Neural crest cell (in vitro differentiated cells): ENCODE results near the gene AEBP1. TPM values are rescaled to one million over a fixed set of nuclear protein-coding genes. Genes with fewer than 3 reads are reported as not detected.

Experiments used
- DNase-seq: peaks from one replicate; pipeline ENCODE4 v3.0.0; 2021; ENCODE audit warnings: low read depth, mixed read lengths, low spot score
- H3K27ac Mint-ChIP-seq: one replicate; pipeline ENCODE4 v1.8.0; 2021; ENCODE audit warnings: mild to moderate bottlenecking, mixed read lengths; ENCODE audit not compliant: unreplicated experiment
- H3K27me3 Mint-ChIP-seq: 2 replicates; pipeline ENCODE4 v1.8.0; 2021; ENCODE audit warnings: low read depth, mild to moderate bottlenecking, mixed read lengths
- H3K36me3 Mint-ChIP-seq: 2 replicates; pipeline ENCODE4 v1.8.0; 2021; ENCODE audit warnings: low read depth, mild to moderate bottlenecking, mixed read lengths
- H3K4me1 Mint-ChIP-seq: 2 replicates; pipeline ENCODE4 v1.8.0; 2021; ENCODE audit warnings: mixed read lengths
- H3K4me3 Mint-ChIP-seq: one replicate; pipeline ENCODE4 v1.8.0; 2021; ENCODE audit warnings: mild to moderate bottlenecking, mixed read lengths
- H3K9me3 Mint-ChIP-seq: 2 replicates; pipeline ENCODE4 v1.8.0; 2021; ENCODE audit warnings: mixed read lengths
- microRNA-seq: library from miRNA; unstranded; fragments of <30 nt; microRNA quantifications from one replicate; pipeline ENCODE4, GENCODE V29; 2020
- total RNA-seq: library from RNA; stranded (reverse); gene quantifications from 2 replicates; pipeline ENCODE4 v1.2.1, GENCODE V29; 2021
- TF ChIP-seq, protein P1 (sequence below): fragments of 200-600 bp; sonication (generic); conservative IDR thresholded peaks from 2 replicates; pipeline ENCODE4 v1.5.0; 2021; ENCODE audit warnings: antibody characterized with exemption, mild to moderate bottlenecking

Gene AEBP1
- total RNA-seq, 1 donor from 2014 or later, result 72.6 TPM

DNA sequence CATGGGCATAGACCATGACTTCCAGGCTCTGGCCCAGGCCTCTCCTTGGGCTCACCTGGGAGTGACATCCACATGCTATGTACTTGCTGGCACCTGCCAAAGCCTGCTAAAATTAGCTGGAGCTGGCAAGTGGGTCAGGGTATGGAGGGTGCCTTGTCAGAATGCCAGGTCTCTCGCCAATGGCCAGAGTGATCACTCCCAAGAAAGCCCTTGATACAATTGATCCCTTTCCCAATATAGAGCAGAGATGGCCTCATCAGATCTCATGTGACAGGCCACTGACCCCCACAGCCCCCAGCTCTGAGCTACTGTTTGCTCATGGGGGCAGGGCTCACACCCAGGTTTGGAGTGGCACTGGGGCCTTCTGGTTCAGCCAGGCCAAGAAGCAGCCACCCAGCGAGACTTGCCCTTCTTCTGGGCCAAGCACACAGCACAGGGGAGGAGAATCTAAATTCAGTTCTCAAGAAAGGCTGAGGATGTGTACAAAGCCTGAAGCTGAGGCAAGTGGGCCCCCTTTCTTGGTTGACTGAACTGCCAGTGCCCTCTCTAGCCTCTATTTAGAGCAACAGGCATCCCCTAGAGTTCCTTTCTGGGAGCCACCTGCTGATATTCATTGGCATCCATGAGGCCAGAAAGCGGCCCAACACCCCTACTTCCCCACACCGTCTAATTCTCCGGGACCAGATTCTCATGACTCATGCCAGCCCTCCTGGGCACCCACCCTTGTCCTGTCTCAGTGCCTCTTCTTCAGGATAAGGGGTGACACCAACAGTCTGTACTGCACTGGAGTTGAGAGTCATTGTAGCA lies 55.9 kb downstream of the AEBP1 start:
- Mint-ChIP-seq H3K27ac (no peak overlapping the region), H3K36me3 (no peaks in the 10 kb centered on the region), H3K4me1 (no peaks in the 10 kb centered on the region), H3K27me3 (peaks cover 4% of the 10 kb centered on the region), H3K4me3 (no peak overlapping the region), H3K9me3 (peaks cover 3% of the 10 kb centered on the region)
- no peak for DNase-seq
- TF ChIP-seq, protein P1, sequence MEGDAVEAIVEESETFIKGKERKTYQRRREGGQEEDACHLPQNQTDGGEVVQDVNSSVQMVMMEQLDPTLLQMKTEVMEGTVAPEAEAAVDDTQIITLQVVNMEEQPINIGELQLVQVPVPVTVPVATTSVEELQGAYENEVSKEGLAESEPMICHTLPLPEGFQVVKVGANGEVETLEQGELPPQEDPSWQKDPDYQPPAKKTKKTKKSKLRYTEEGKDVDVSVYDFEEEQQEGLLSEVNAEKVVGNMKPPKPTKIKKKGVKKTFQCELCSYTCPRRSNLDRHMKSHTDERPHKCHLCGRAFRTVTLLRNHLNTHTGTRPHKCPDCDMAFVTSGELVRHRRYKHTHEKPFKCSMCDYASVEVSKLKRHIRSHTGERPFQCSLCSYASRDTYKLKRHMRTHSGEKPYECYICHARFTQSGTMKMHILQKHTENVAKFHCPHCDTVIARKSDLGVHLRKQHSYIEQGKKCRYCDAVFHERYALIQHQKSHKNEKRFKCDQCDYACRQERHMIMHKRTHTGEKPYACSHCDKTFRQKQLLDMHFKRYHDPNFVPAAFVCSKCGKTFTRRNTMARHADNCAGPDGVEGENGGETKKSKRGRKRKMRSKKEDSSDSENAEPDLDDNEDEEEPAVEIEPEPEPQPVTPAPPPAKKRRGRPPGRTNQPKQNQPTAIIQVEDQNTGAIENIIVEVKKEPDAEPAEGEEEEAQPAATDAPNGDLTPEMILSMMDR, result no peak

DNA sequence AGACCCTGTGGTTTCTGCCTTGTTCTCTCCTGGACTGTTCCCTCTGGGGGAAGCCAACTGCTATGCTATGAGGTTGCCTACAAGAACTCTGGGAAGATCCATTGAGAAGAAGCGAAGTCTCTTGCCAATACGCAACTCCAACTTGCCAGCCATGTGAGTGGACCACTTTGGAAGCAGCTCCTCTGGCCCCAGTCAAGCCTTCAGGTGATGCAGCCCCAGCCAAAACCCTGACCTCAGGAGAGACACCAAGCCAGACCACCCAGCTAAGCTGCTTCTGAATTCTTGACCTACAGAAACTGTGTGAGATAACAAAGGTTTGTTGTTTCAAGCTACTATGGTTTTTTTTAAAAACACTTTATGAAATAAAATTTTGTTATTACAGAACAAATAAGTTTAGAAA lies 57.2 kb downstream of the AEBP1 start:
- peaks cover 3% of the 10 kb centered on the region for H3K9me3 Mint-ChIP-seq
- H3K27ac Mint-ChIP-seq, result no peak overlapping the region
- no peak for DNase-seq
- TF ChIP-seq, protein P1, result no peak
- no peaks in the 10 kb centered on the region for H3K36me3 Mint-ChIP-seq
- no peak overlapping the region for H3K4me3 Mint-ChIP-seq
- H3K4me1 Mint-ChIP-seq, result no peaks in the 10 kb centered on the region
- peaks cover 6% of the 10 kb centered on the region for H3K27me3 Mint-ChIP-seq

DNA sequence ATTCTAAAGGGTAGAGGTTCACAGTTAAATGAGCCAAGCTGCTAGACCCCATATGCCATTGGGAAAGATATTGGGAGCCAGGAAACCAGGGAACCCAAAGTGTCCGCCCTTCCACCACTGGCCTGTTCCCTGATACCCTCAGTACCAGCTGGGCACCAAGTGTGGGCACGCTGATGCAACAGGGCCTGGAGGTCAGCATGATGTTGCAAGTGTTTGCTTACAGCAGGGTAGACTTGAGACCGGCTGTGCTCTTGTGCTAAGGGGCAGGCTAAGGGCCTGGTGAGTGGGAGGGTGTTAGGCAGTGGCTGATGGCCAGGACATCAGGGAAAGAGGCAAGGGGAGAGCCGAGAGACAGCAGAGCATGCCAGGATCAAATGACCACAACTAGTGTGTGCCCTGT lies 58.0 kb downstream of the AEBP1 start:
- Mint-ChIP-seq H3K9me3 (peaks cover 3% of the 10 kb centered on the region), H3K4me3 (no peak overlapping the region), H3K4me1 (no peaks in the 10 kb centered on the region), H3K36me3 (no peaks in the 10 kb centered on the region), H3K27ac (no peak overlapping the region), H3K27me3 (peaks cover 9% of the 10 kb centered on the region)
- no peak for DNase-seq
- TF ChIP-seq, protein P1, result no peak

DNA sequence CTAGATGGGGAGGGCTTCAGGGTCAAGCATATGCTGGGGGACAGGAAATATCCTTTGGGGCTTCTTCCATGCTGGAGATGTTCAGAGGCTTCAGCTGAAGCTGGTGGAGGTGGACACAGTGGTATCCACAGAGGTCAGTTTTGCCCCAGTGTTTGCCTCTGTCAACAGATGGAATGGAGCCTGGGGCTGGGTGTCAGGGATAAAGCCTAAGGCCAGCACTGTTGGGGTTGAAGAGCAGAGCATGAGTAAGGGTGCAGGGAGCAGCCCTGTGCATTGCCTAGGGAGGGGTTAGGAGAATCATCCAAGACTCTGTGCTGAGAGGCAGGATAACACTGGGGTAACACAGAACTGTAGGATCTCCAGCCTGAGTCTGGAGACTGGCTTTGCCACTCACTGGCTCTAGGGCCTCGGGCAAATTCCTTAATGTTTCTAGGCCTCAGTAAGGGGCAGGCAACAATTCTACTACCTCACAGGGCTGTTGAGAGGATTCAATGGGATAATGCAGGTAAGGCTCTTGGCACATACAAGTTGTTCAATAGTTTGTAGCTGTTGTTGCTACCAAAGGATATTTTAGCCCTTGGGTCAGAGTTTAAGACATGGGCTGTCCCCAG lies 58.7 kb downstream of the AEBP1 start:
- TF ChIP-seq, protein P1, result no peak
- Mint-ChIP-seq H3K27me3 (peaks cover 15% of the 10 kb centered on the region), H3K4me1 (no peaks in the 10 kb centered on the region), H3K27ac (no peak overlapping the region), H3K36me3 (no peaks in the 10 kb centered on the region), H3K9me3 (peaks cover 3% of the 10 kb centered on the region), H3K4me3 (no peak overlapping the region)
- no peak for DNase-seq

DNA sequence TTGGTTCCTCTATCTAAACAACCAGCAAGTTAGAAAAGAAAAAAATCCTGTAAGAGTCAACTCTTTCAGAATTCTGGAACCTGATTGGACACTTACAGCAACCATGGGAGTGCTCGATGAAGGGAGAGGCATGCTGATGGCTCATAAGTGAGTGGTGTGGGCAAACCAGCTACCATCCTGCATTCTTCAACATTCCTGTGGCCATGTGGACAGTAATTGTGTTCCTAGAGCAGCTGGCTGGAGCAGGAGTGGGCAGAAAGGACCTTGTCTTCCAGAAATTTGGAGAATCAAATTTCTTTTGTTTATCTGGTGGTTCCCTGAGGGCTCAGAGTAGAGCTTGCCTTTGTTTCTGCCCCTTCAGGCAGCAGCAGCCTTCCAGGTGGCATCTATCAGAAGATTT lies 59.4 kb downstream of the AEBP1 start:
- Mint-ChIP-seq H3K27ac (no peak overlapping the region), H3K9me3 (peaks cover 3% of the 10 kb centered on the region), H3K4me3 (no peak overlapping the region), H3K27me3 (peaks cover 16% of the 10 kb centered on the region), H3K36me3 (no peaks in the 10 kb centered on the region), H3K4me1 (no peaks in the 10 kb centered on the region)
- TF ChIP-seq, protein P1, result no peak
- no peak for DNase-seq

Small RNA genes within 50 kb of the gene (microRNA-seq; reads per million reads assigned to microRNA genes)
- gene MIR6838, result 3.0 reads per million

Other genes starting within 250 kb of the AEBP1 start
- 109 TPM in 2 replicates for gene MRPS24, start 234.8 kb upstream of the AEBP1 start, total RNA-seq
- 27.9 and 30.0 TPM in 2 replicates for gene URGCP, start 197.7 kb upstream of the AEBP1 start, total RNA-seq
- gene UBE2D4, start 177.9 kb upstream of the AEBP1 start, total RNA-seq, result 14.1 and 15.6 TPM in 2 replicates
- not detected in 2 replicates for gene SPDYE1, start 106.4 kb upstream of the AEBP1 start, total RNA-seq
- gene DBNL, start 59.6 kb upstream of the AEBP1 start, total RNA-seq, result 74.1 and 74.6 TPM in 2 replicates
- 1.8 and 2.4 TPM in 2 replicates for gene PGAM2, start 38.8 kb upstream of the AEBP1 start, total RNA-seq
- 21.5 and 26.0 TPM in 2 replicates for gene POLM, start 21.8 kb upstream of the AEBP1 start, total RNA-seq
- 159 and 167 TPM in 2 replicates for gene POLD2, start 19.2 kb downstream of the AEBP1 start, total RNA-seq
- not detected in 2 replicates for gene MYL7, start 37.0 kb downstream of the AEBP1 start, total RNA-seq
- 0.42 and 0.52 TPM in 2 replicates for gene GCK, start 85.1 kb downstream of the AEBP1 start, total RNA-seq
- gene YKT6, start 96.6 kb downstream of the AEBP1 start, total RNA-seq, result 95.9 and 97.4 TPM in 2 replicates
- 1.6 and 2.4 TPM in 2 replicates for gene CAMK2B, start 221.2 kb downstream of the AEBP1 start, total RNA-seq